Inflammatory macrophage treated with lipopolysaccharide for 1 hour (primary cell): ENCODE measurements around the gene MRPS6.

Experiments used
- DNase-seq, 2 donors: peaks; one replicate each; pipeline ENCODE4 v3.0.0-alpha.2; 2020 to 2022

MRPS6 gene

GRCh38 chr21:34105947-34106541, 32.7 kb downstream of the MRPS6 start:
- DNase-seq = no peak

- DNase-seq = no peak
Observed at GRCh38 chr21:34107606-34108005, 34.2 kb downstream of the MRPS6 start.

DNA sequence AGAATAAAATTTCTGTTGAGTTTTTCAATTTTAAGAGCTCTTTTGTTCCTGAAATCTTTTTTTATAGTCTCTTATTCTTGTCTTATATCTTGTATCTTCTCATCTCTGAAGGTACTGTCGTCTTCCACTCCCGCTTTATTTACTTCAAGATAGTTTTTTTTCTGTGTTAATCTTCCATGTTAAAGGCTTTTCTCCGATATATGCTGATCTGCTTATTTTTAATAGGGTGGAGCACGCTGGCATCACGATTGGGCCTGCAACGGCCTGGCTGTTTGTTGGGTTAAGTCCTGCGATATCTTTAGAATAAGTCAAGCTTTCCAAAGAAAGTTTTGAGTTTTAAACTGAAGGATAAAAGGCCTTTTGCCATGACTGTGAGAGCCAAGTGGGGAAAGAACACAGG, 35.7 kb downstream of the MRPS6 start:
- no peak for DNase-seq

DNA sequence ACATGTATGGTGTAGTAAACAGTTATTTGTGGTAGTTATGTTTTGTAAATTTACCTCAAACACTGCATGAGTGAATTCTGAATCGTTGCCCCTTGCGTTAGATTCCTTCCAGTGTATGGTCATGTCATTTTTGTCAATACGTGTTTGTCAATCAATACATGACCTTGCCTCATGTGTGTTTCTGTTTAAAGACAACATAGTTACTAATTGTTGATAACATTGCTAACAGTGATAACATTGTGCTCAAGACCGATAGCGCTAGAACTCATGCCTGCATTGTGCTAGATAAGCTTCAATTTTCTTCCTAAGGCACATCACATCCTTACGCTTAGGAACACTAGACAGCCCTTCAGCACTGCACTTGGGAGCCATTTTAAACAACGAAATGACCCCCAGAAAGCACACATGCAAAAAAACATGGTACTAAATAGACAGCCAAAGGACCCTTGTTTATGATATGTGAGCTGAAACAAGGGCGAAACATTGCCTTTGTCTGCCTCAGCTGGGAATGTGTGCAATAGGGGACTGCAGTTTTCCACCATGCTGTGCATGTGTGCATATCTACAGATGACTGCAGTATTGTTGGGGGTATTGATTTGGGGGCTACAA, 37.3 kb downstream of the MRPS6 start:
- DNase-seq = no peak

- no peak for DNase-seq
Observed at GRCh38 chr21:34112316-34113033, 39.1 kb downstream of the MRPS6 start.

- no peak for DNase-seq
Observed at GRCh38 chr21:34113842-34114241, 40.5 kb downstream of the MRPS6 start.

GRCh38 chr21:34115160-34115559, 41.8 kb downstream of the MRPS6 start:
- no peak for DNase-seq

- DNase-seq = no peak
Observed at GRCh38 chr21:34116569-34116968, 43.2 kb downstream of the MRPS6 start.

- no peak for DNase-seq
Observed at GRCh38 chr21:34120867-34121266, 47.5 kb downstream of the MRPS6 start.

GRCh38 chr21:34122047-34122446, 48.7 kb downstream of the MRPS6 start:
- no peak for DNase-seq

DNA sequence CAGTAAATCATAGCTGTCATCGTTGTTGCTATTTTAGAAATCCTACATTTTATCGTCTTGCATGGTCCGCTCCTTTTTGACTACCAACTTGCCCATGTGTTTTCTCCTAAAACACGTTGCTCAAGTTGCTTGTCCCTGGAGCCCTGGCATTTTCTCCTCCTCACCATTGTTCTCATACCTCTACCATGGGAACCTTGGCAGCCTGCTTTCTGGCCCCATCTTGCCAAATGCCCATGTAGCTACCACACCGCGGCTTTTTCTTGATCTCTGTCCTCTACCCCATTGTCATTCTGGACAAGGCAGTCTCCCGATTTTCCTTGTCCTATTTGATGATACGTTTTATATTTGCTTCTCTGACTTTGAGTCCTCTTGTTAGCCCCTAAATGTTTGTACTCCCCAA, 50.2 kb downstream of the MRPS6 start:
- no peak for DNase-seq

- no peak for DNase-seq
Observed at GRCh38 chr21:34126269-34126668, 52.9 kb downstream of the MRPS6 start.

- DNase-seq = no peak
Observed at GRCh38 chr21:34126691-34127090, 53.3 kb downstream of the MRPS6 start.

DNA sequence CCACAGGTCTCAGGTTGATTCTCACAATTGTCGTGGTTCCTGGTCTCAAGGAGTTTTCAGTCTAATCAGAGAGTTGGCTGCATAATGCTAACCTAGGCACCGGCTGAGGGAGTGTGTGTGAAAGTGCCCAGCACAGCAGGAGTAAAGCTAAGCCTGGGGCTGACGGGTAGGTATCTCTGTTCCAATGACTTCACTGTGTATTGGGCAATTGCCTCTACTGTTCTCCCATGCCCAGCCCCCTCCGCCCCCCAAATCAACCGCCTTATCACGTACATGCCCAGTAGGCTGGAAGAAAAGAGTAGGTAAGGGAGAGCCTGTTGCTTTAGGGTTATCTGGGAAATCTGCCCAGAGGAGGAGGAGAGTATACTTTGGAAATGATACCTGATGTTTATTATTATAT, 54.7 kb downstream of the MRPS6 start:
- DNase-seq = no peak

DNA sequence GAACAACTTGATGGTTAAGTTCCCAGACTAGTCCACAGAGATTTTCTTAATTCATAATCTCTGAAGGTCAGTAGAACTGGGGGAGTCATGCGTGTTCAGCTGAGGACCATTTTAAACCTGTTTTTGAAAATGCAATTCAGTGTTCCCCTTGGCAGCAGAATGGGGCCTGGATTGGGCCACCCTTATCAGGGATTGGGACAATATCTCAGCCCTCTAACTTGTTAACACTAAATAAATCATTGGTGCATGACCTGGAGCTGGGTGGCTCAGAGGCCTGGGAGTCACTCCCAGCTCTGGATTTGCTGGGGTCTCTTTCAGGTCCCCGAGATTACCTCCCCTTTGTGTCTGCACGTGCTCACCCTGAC, 55.3 kb downstream of the MRPS6 start:
- DNase-seq = no peak

DNA sequence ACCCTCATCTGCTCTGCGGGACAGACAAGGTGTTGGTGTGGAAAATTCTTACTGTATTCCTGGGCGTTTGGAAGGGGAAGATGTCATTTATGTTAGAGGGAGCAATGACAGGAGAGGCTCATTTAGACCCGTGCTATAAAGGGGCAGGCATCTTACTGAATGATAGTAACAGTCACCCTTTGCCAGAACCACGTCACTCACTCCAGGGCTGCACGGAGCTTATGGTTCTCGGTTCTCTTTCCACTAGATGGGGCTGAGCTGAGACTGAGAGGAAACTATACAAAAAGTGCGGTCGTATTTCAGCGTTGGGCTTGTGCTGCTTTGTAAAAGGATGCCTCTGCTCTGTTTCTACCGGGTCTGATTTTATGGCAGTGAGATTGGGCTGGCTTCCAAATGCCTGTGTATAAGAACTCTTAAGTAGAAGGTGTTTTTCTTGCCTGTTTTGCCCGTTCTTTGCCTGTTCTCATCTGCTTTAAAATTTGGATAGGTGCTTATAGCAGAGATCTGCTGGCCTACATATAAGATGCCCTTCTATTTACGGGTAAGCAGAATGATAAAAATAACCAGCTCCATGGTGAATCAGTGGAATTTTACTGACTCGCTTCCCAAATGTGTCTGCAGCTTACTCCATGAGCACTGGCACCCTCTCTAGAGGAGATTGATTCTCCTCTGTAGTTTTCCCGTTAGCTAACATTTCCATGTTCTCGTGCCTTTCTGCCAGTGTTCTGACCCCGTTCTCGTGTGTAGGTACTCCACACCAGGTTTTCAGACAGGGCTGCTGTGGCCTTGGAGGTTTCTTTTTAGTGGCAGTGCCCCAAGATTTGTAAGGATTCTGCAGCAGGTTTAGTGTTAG, 55.9 kb downstream of the MRPS6 start:
- no peak for DNase-seq

GRCh38 chr21:34129901-34130715, 56.7 kb downstream of the MRPS6 start:
- DNase-seq = no peak

DNA sequence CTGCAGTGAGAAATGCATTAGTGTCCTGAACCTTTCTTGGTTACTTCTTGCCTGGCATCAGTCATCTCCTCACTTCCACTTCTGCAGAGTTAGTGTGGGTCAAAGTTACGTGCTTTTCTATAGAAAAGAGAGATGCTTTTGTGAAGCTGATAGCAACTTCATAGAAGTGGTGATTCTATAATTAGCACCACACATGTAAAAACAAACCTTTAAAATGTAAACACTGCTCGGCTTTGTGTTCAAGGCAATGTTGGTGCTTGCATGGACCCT, 57.3 kb downstream of the MRPS6 start:
- no peak for DNase-seq

GRCh38 chr21:34131586-34131985, 58.2 kb downstream of the MRPS6 start:
- DNase-seq = no peak

GRCh38 chr21:34132202-34132601, 58.8 kb downstream of the MRPS6 start:
- DNase-seq = no peak

GRCh38 chr21:34132926-34133325, 59.5 kb downstream of the MRPS6 start:
- peak; percentile 30 to 36 for DNase-seq

- DNase-seq = peak in 1 of 2 donors; percentile 12
Observed at GRCh38 chr21:34133392-34133791, 60.0 kb downstream of the MRPS6 start.

GRCh38 chr21:34133802-34134201, 60.4 kb downstream of the MRPS6 start:
- DNase-seq = peak in 1 of 2 donors; percentile 8
